ELR (cell line): ENCODE data around the gene AKIRIN2.
"Not testable (repeated sequence)": the region's sequence is repeated elsewhere in the genome, so short reads cannot be mapped to it uniquely, and the experiment has no call there.

Experiments
- DNase-seq: peaks from one replicate; pipeline ENCODE4 v3.0.0-alpha.2; 2015; ENCODE audit warnings: low read depth

The AKIRIN2 gene

DNA sequence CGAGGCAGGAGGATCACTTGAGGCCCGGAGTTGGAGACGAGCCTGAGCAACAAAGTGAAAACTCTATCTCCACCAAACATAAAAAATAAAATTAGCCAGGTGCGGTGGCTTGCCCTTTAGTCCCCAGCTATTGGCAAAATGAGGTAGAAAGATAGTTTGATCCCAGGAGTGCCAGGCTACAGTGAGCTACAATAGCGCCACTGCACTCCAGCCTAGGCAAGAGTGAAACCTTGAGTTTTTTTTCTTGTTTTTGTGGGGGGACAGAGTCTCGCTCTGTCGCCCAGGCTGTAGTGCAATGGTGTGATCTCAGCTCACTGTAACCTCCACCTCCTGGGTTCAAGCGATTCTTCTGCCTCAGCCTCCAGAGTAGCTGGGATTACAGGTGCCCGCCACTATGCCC lies 14.1 kb downstream of the AKIRIN2 start:
- not testable (repeated sequence) for DNase-seq

DNA sequence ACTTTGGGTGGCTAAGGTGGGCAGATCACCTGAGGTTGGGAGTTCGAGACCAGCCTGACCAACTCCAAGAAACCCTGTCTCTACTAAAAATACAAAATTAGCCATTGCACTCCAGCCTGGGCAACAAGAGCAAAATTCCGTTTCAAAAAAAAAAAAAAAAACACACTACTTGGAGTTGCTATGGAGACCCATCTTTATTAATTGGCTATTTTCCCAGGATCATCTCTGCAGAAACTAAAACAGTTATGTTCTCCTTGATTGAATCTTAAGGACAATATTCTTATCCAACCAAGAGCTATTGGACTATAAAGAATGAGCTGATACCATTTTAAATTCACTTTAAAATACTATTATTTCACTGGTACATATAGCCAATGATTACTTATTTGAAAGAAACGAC lies 14.7 kb downstream of the AKIRIN2 start:
- no peak for DNase-seq

DNA sequence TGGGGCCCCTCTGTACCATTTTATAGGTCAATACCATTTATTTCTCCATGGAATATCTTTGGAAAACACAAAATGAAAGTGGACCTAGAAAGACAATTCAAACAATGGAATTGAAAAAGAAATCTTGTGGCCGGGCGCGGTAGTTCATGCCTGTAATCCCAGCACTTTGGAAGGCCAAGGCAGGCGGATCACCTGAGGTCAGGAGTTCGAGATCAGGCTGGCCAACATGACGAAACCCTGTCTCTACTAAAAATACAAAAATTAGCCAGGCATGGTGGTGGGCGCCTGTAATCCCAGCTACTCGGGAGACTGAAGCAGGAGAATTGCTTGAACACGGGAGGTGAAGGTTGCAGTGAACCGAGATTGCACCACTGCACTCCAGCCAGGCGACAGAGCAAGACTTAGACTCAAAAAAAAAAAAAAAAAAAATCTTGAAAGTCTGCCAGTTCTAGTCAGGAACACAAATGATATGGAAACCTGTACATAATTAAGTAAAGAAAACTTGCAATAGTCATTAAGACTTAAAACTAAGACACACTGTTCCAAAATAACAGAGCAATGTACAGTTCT lies 15.3 kb downstream of the AKIRIN2 start:
- not testable (repeated sequence) for DNase-seq

DNA sequence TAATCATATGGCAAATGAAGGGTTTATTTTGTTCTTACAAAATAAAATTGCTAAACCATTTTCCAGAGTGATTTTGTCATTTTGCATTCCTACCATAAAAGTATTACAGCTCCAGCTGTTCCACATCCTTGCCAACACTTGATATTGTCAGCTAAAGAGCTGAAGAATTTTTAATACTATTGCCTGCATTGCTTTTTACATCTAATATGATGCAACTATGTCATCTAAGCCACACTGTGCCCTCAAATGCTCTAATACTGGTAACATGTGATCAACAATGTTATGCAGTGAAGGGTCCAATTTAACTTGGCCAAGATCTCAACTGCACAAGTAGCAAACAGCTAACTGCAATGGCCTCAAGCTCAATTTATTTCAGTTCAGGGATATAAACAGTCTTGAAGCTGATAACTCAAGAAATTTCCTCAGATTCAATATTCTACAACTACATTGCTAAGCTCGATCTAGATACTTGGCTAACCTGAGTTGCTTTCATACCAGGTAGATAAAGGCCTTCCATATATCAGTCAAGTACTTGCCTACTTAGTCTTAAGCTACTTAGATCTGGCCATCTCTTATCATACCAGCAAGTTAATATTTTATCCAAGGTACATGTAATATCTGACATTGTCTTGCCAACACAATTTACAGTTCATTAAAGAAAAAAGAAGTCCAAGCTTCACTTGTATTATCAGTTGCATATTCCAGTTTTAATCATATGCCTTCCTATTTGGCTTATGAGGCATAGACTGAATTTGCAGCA lies 17.0 kb downstream of the AKIRIN2 start:
- DNase-seq: no peak

DNA sequence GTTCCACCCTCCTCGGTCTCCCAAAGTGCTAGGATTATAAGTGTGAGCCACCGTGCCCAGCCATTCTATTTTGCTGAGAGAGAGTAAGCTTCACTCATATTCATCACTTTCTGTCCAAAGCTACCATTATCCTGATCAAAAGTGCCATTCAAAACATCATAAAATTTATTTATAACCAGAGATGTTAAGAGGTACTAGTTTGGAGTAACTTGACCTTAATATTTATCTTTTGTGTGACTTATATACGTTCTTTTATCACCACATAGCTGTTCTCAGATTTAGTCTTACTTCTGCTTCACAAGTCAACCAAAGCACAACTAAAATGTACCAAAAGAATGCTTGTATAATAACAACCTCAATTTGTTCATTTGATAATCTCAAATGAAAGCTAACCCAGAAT lies 18.1 kb downstream of the AKIRIN2 start:
- no peak for DNase-seq

DNA sequence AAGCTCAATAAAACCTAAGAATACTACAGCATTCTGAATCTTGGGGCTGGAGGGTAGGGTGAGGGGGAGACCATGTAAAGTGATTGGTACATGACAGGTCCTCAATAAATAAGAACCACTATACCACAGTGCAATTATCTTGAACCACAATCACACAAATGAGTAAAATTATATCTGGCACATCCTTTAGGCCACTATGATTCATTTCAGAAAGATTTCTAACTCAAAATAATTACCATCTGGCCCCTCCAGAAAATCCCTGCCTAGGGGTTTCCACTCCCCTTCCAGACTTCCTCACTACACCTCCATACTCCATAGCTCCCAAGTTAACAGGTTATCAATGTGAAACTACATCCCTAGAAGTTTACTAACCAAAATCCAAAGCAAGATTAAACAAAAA lies 19.7 kb downstream of the AKIRIN2 start:
- DNase-seq: peak; percentile 55

DNA sequence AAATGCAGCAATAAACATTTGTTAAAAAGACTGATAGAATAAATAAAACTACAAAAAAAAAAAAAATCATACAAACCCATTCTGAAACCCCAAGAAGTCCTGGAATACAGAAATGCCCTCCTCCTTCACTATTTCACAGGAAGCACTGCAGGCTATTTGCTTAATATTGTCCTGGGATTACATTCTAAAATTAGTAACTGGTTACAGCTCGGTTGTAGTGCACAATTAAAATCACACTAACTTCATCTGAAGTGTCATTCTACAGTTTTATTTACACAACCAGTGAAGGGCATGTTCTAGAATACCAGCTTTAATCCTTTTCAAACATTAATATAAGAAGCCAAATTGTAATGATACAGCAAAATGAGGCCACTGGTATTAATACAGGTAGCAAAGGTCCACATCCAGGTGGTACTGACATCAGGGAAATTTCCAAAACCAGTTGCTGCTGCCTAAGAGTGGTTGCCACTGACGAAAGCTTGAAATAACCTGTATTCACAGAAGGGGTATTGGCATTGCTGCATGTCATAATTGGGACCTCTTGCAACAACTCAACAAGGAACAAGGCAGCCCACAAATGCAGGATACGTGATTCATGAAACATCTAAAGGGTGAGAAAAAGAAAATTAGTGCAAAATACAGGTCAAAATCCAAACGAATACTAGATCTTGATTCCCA lies 26.9 kb downstream of the AKIRIN2 start:
- DNase-seq: no peak

DNA sequence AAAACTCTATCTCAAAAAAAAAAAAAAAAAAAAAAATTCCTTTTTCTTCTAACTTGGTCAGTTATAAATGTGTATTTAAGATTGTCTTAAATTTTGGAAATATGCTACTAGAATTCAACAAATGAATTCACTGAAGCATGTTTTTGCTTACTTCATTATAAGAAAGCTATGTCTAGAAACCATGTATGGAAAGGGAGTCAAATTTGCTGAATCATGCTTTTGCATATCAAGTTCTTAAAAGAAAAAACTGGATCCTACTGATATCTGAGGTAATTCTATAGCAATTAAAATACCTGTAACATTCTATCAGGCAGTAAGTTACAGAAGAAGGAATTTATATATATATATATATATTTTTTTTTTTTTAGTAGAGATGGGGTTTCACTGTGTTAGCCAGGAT lies 27.7 kb downstream of the AKIRIN2 start:
- DNase-seq: no peak

DNA sequence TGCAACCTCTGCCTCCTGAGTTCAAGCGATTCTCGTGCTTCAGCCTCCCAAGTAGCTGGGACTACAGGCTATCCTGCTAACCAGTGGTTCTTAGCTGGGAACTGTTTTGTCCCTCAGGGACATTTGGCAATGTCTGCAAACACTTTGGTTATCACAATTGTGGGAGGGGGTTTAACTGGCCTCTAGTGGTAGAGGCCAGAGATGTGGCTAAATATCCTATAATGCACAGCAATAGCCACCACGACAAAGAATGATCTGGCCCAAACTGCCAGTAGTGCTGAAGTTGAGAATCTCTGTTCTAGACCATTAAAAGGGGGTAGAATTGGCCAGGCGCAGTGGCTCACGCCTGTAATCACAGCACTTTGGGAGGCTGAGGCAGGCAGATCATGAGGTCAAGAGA lies 28.8 kb downstream of the AKIRIN2 start:
- DNase-seq: no peak

DNA sequence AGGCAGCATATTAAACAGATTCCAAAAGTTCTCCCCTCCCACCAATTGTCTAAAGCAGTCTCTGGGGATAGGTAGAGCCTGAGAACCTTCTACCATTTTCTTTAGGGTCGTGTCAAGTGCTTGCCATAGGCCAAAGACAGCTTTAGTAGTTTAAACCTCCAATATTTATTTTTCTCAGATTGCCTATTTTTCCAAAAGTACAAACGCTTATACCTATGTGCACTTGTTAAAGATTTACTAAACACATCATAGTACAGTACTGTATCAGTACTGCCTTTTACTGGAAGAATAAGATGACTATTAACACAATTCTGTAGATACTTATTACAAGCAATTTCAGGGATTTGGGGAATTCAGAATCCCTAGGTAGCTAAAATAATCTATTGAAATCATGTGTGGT lies 29.4 kb downstream of the AKIRIN2 start:
- DNase-seq: no peak

DNA sequence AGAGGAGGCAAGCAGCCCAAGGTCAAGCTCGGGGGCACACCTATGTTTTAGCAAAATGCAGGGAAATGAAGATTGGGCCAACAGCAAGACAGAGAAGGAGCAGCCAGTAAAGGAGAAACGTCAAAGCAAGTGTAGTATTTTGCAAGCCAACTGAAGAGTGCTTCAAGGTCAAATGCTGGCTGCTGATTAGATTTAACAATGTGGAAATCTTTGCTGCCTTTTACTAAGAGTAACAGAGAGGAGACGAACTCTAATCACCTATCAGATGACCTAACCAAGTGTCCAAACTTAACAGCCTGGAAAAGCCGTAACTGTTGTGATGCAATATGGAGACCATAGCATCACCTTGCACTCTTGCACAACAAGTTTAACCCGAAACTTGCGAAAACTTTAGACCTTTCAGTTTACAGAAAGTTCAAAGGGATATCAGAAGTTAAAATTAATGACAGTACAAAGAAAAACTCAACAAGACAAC lies 30.4 kb downstream of the AKIRIN2 start:
- no peak for DNase-seq

DNA sequence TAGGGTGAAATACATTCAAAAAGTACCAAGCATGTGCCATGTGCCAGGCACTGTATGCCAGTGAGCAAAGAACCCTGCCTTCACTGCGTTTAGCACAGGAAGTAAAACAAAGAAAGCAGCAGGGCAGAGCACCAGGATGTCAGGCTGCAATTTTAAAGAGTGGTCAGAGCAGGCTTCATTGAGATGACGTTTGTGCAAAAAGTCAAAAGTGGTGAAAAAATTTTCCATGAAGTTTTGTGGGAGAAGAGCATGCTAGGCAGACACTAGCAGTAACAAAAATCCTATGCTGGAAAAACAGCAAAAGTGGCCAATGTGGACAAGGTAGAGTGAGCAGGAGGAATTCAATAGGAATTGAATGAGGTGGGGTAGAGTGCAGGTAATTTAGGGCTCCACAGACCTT lies 31.3 kb downstream of the AKIRIN2 start:
- DNase-seq: no peak

DNA sequence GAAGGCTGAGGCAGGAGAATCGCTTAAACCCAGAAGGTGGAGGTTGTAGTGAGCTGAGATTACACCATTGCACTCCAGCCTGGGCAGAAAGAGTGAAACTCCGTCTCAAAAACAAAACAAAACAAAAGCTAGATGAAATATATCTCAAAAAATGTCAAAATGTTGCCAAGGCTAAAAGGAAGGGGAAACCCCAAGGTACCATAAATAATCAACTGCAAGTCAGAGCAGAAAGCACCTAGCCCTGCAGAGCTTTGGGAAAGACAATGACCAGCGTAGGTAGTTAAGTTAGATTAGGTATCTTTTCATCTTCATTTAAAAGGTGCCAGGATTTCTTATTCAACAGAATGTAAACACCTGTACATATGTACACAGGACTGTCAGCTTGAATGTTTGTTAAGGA lies 33.0 kb downstream of the AKIRIN2 start:
- no peak for DNase-seq

DNA sequence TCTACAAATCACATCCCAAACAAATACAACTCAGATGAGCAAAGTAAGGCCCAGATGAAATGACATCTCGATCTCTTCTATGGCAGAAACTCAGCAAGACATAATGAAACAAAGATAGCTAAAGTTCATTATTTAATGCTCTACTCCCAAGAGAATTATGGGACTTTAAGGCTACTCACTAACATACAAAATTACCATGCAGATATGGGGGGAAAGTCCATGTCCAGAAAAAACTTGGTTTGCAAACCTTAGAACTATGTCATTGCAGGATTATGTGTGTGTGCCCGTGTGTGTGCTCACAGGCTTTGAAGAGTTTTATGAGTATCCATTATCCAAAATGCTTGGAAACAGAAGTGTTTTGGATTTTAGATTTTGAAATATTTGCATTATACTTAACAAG lies 34.0 kb downstream of the AKIRIN2 start:
- DNase-seq: no peak

DNA sequence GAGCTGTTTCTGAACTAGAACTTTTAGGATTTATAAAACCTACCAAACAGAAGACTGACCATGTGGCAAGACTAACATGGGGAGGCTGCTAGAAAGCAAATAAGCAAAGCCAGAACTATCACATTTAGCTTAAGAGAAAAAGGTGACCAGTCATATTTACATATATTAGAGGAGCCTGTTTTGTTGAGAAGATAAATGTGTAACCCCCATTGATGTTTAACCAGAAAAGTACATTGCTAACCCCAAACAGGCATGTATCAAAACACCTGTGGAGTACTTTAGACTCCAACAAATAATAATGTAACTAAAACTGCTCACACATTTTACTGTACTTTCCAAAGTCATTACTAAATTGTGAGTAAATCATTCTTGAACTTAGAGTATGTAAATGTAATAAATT lies 35.0 kb downstream of the AKIRIN2 start:
- DNase-seq: no peak

DNA sequence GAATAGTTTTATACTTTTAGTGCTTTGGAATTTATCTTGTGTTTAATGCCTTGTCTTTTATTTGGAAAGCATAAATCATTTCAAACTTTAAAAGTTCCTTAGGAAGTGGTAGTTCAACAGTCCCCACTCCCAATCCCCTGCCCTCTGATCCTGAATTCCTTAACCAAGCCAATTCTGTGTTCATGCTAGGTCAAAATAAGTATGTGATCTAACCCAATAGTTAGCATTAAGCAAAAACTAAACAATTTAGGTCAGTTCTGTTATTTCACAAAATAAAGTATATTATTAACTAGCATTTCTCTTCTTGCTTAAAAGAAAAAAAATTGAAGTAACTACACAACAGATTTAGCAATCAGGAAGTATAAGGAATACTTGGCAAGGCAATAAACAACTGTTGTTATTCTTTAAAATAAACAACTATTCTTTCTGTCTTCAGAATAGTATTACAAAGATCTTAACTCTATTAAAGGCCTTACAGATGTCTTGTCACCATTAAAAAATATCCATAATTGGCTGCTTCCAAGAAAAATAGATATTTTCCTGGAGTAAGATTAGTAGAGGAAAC lies 37.0 kb downstream of the AKIRIN2 start:
- no peak for DNase-seq

DNA sequence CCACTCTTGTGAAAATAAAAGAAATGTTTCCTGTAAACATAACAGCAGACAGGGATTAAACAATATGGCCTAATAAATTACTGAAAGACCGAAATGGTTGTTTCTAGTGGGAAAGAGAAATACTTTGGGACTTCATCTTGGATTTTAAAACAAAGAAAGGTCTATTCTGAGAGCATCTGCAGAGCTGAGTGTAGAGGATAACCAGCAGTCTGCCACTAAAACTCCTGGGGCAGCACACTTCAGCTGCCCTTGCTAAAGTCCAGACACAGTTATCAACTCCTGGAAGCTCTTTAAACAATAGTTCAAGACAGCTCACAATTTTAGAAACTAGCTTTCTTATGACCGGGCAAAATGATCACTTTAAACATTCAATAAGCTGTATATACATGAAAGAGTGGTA lies 38.6 kb downstream of the AKIRIN2 start:
- DNase-seq: no peak

DNA sequence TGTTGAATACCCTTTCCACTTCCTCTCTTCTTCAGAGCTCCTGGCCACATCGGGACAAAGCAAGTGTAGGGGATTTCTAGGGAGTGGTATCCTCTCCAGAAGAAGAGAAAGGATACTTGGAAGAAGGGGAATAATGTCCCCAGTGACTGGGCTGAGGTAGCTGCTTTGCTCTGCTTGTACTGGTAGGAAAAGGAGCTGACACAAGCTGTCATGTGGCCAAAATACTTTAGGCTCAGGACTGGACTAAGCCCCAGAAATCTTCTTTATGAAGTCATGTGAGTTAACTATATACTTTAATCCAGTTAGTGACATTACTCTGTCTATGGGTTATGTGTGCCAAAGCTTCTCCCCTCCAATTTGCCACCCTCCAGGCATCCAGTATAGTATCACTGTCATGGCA lies 40.5 kb downstream of the AKIRIN2 start:
- no peak for DNase-seq

DNA sequence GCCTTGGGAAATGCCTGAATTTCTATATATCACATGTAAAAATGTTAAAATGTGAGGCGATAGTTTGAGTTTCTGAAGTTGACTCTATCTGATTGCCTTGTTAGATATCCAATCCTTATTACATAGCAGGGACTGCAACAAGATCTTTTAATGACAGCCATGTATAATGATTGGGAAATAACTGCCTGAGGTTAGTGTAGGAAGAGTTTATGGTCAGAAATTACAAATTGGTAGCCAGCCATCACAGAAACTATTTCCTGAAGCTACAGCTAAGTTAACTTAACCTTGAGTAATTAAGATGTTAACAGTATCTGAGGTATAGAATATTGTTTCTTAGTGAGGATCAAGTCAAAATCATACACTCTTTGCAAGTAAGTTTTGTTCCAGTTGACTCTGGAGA lies 41.0 kb downstream of the AKIRIN2 start:
- no peak for DNase-seq

DNA sequence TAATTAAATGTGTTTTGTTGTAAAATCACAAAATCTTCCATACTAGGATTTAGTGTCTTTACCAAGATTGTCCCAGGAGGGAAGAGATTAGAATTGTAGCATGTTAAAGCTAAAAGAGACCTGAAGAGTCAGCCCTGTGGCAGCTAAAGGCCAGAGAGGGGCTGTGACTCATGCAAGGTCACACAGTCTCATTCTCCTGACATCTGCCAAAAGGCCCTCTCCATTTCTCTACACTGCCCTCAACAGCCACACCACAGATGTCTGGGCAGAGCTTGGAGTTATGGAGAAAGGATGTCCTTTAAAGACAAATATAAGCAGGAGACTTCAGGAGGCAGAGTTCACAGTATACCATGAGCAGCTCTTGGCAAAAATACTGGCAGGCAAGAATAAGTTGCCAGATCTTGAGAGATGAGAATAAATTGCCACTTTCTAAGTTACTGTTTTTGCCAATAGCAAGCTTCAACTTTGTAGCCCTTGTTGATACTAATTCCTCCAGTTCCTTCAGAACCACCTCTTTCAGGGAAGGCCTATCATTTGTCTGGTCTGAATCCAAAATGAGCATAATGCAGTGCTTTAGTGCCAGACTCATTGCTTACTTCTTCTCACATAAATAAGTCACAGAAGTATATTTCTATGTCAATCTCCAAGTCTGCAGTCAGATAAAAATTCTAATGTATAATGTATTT lies 41.7 kb downstream of the AKIRIN2 start:
- peak; percentile 89 for DNase-seq

DNA sequence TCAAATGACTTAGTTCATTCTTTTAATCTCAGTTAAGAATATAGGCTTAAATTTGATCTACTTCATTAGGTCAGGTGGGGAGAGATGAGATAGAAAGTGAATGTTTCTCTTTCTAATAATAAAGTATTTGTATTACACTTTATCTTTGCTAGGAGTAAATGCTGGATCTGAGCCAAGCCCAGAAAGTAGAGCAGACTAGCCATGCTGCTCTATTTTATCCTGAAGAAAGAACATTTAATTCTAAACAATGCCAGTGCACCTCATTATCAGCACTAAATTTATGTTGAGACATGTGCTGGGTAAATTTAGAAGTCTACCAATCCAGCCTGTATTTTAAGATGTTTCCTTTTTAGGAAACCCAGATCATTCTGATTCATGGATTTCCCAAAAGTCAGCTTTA lies 43.5 kb downstream of the AKIRIN2 start:
- no peak for DNase-seq

DNA sequence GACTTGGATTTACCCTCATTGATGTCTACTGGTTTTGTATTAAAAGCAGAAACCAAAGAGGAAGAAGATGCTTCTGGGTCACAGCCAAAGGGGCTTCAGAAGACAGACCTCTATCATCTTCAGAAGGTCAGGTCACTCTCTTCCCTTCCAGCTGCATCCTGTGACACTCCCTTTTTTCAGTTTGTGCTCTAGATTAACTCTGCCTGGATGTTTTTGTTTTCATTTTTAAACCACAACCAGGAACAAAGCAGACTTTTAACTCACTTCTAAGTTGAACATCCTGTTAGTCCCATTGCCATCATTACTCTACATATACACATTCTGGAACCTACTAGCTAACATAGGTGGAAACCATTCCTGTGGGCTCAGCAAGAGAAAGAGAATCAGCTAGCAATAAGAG lies 45.2 kb downstream of the AKIRIN2 start:
- DNase-seq: no peak

DNA sequence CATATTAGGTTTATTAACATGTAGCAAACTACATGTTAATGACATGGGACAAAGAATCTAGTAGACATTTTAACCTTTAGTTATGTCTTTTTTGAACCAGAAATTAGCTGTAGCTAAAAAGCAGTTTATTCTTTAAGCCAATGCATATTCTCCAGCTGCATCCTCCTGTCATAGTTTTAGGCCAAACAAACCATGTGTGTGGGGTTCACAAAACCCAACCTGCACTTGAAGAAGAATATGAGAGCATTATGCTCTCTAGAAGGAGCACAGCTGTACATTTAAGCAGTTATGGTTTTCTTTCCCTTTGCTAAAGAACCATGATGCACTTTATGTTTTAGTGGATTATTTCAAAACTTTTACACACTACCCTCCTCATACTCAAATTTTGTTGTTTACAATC lies 46.2 kb downstream of the AKIRIN2 start:
- no peak for DNase-seq
